RPMI8226 (cell line): ENCODE data around the gene AP4B1.

Experiments used
- DNase-seq: peaks from one replicate; pipeline ENCODE4 v3.0.0-alpha.2; 2015

AP4B1 gene

DNA sequence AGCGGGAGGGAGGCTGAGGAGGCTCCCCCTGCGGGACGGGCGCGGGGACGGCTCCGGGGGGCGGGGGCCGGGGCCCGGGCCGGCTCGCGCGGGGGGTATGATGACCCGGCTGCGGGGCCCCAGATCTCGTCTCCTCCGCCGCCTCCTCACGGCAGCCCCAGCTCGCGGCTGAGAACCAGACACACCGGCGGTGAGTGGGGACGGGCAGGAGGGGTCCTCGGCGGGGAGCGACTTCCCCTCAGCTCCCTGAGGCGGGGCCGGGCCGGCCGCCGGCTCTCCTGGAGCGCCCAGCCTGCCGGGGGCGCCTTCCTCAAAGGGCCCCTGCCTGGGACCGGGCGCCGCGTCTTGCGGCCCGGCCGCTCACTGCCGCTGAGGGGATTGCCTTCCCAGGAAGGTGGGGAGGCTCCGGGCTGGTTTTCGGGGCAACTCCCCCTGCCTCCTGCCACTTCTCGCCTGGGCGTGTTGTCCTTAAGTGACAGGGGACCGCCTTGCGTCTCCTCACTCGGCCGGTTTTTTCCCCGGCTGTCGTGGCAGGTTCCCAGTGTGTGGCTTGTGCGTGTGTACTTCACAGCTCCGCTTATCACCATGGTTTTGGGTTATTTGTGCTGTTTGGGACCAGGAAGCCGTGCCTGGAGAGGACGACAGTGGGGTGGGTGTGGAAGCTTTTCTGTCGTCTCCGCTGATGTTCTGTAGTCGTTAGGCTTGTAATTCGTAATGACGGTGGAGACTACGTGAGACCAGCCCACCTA, 25.3 kb upstream of the AP4B1 start:
- peak; percentile 45 for DNase-seq

DNA sequence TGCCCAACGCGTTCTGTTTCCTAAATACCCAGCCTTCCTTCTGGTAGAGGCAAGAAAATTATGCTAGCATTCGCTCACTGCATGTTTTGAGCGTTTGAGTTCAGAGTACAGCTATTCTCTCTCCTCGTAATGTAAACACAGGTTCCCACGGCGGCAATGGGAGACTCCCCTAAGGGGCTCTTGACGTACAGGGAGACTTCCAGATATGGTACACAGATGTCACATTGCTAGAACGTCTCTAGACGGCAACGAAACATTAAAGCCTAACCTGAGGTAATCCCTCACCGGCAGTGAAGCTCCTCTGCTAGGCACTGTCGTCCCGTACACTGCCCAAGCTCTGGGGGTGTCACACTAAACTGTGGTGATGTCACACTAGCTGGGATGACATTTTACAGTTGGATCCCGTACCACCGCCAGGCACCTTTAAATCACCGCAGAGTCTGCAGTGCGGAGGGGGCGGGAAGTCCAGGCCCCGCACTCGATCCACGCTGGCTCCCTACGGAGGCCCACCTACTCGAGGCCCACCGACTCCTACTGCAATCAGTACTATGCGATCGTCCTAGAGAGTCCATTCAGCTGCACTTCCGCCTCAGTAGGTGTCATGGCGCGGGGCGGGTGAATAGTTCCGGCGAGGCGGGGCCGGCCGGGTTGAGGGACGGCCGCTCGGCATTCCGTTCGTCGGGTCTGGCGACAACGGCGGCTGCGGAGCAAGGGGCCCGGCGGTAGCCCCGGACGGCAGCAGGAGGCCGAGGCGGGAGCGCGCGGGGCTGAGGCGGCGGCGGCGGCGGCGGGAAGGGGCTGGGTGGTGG, 24.5 kb upstream of the AP4B1 start, which contains the start of gene HIPK1:
TSS of gene HIPK1 (plus strand) at position 384 of the 809 bp plus-strand sequence.
- DNase-seq = peak; percentile 88

GRCh38 chr1:113928187-113928930, 23.8 kb upstream of the AP4B1 start:
- DNase-seq = peak; percentile 11

DNA sequence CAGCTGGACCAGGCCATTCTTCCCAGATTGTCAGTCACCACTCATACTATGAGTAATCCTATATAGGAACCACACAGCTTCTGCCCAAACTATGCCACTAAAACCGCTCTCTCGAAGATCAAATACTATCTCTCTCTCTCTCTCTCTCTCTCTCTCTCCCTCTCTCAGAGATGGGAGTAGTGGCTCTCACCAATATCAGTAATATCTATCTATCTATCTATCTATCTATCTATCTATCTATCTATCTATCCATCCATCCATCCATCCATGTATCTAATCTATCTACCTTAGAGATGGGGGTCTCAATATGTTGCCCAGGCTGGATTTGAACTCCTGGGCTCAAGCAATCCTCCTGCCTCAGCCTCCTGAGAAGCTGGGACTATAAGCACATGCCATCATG, 19.9 kb upstream of the AP4B1 start:
- no peak for DNase-seq

GRCh38 chr1:113922957-113923356, 18.4 kb upstream of the AP4B1 start:
- DNase-seq = no peak

GRCh38 chr1:113918243-113918642, 13.6 kb upstream of the AP4B1 start:
- DNase-seq = no peak

DNA sequence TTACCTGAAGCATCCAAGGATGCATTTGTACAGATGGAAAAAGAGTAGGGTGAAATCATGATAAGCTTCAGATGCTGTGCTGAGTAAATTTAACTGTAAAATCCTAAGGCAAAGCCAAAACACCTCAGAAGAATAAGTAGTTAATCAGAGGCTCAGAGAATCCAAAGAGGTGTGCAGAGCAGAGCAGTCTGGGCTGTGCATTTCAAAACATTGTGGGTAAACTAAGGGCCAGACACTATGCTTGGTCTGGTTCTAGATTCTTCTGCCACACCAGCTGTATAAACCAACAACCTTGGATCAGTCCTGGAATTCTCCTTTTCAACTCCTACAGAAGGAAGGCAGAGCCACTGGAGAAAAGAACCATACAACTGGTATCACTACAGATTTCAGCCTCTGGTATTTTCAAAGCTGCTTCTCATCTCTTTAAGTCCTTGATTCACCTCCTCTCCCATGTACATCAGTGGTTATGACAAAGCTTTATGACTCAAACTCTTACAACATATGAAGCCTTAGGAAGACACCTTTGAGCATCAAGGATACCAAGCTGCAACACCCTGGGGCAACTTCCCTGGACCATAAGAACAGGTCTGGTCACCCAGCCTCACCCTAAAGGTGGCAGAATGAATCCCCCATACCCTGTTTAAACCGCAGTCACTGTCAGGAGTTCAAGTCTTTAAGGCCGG, 12.9 kb upstream of the AP4B1 start:
- no peak for DNase-seq

GRCh38 chr1:113916974-113917373, 12.4 kb upstream of the AP4B1 start:
- DNase-seq = no peak

GRCh38 chr1:113913887-113914664, 9.5 kb upstream of the AP4B1 start:
- no peak for DNase-seq

DNA sequence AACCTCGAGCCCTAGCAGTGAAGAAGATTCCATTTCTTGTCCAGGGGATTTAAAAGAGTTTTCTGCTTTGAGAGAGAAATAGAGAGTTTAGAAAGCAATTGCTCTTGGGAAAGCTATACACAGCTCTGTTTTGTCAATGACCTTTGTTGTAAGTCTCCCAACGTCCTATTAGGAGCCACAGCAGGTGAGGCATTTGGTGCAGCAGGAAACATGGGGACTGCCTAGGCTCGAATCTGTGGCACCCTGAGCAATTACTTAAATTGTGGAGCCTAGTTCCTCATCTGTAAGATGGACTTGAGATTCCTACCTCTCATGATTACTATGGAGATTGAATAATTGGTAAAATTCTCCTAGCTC, 8.7 kb upstream of the AP4B1 start:
- no peak for DNase-seq

GRCh38 chr1:113912594-113913311, 8.2 kb upstream of the AP4B1 start:
- DNase-seq = no peak

- peak; percentile 22 for DNase-seq
These were observed 849 bp upstream of the AP4B1 start for GRCh38 chr1:113905435-113905861.

GRCh38 chr1:113904293-113904673, 316 bp downstream of the AP4B1 start:
- DNase-seq = peak; percentile 5

- no peak for DNase-seq
These were observed 902 bp downstream of the AP4B1 start for GRCh38 chr1:113903501-113904292.

DNA sequence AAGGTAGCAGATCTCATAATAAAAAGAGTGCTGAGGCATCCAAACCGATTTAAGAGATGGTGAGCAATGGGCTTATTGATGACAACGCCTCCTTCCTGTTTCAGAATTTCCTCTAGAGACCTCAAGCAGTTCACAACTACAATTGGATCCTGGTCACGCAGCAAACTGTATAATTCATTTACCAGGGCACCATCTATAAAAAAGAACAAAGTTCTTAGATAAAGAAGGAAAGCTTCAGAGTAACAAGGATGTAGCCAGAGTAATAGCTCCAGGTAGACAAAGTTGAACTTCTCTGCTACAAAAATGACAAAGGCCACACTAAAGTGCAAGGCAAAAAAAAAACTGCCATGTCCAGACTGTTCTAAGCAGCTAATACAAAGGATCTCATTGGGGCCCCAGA, 3.4 kb downstream of the AP4B1 start:
- DNase-seq = no peak

GRCh38 chr1:113899111-113899510, 5.5 kb downstream of the AP4B1 start:
- DNase-seq = no peak

GRCh38 chr1:113898241-113898814, 6.3 kb downstream of the AP4B1 start:
- no peak for DNase-seq

DNA sequence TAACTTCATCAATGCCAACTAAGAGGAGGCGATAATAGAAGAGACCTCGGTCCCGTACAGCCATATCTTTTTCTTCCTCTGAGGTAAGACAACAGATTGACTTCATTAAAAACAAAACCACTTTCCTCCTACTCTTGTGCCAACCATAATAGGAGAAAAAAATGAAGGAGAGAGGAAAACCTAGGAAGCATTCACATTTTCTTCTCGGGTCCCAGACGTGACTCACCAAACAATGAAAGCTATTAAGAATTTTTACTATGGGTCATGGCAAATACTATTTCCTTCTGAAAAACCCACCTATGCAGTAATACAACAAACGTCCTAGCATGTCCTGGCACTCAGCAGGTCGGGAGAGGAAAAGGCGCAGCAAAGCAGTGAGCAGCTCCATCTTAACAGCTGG, 8.6 kb downstream of the AP4B1 start:
- DNase-seq = no peak

GRCh38 chr1:113895098-113895497, 9.5 kb downstream of the AP4B1 start:
- no peak for DNase-seq

- no peak for DNase-seq
These were observed 11.3 kb downstream of the AP4B1 start for GRCh38 chr1:113893267-113893666.
